H1 (cell line): ENCODE data around the gene LRRFIP1. TPM values are rescaled to one million over a fixed set of nuclear protein-coding genes. Genes with fewer than 3 reads are reported as not detected.

ENCODE experiments used
- CTBP2 ChIP-seq: IDR thresholded peaks from 2 replicates; pipeline ENCODE4 v1.7.0; 2011; ENCODE audit warnings: borderline replicate concordance, mild to moderate bottlenecking, moderate library complexity, mixed read lengths, low read length; ENCODE audit not compliant: insufficient read depth, insufficient read length
- RAD21 ChIP-seq, 2 experiments: IDR thresholded peaks in 1 of 2; conservative IDR thresholded peaks in 1 of 2; 2 replicates each; pipeline ENCODE4 v1.6.1; 2011; ENCODE audit warnings: low read depth in 2 of 2, low read length in 2 of 2, improper control_type of control experiment in 1 of 2, inconsistent platforms in 1 of 2, mild to moderate bottlenecking in 1 of 2, moderate library complexity in 1 of 2
- polyA plus RNA-seq, 7 experiments: library from polyadenylated mRNA; depleted of rRNA in 3 of 7; stranded (reverse) in 5 of 7; unstranded in 2 of 7; fragments of >200 nt in 5 of 7; fragments of 200-250 nt in 2 of 7; gene quantifications; 1 replicate in 5 of 7; 2 replicates in 1 of 7; 4 replicates in 1 of 7; pipeline versions ENCODE4 v1.2.1 to v1.2.3, GENCODE V29; 2011 to 2013; ENCODE audit warnings: missing spikeins in 2 of 7, mixed read lengths in 2 of 7
- total RNA-seq: library from RNA; stranded (reverse); fragmentation: NEBNext Ultra II Directional; extraction: Animal tissue kit (Norgen Biotek cat#: 25700); gene quantifications from 2 replicates; pipeline ENCODE4 v1.2.1, GENCODE V29; 2021
- TF ChIP-seq, protein P1 (sequence below): fragments of 300-600 bp; sonication (generic); IDR thresholded peaks from 2 replicates; pipeline ENCODE4 v1.7.1; 2012; ENCODE audit warnings: low read length, moderate library complexity, mild to moderate bottlenecking, inconsistent platforms; ENCODE audit not compliant: insufficient replicate concordance

LRRFIP1 gene
- total and polyA plus RNA-seq, 2 of the 8 experiments (the other 6 are each of a cell fraction or from before 2014, with no cell fraction given), result 12.1 to 75.8 TPM

DNA sequence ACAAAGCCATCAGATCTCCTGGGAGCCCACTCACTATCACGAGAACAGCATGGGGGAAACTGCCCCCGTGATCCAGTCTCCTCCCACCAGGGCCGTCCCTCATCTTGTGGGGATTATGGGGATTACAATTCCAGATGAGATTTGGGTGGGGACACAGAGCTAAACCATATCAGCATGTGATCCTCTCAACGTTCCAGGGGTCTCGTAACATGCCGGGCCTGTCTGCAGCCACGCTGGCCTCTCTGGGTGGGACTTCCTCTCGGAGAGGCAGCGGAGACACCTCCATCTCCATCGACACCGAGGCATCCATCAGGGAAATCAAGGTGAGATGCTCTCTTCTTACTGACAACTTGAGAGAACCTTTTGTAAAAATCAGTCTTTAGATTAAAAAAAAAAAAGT lies 121.6 kb downstream of the LRRFIP1 start (continued):
- TF ChIP-seq, protein P1, sequence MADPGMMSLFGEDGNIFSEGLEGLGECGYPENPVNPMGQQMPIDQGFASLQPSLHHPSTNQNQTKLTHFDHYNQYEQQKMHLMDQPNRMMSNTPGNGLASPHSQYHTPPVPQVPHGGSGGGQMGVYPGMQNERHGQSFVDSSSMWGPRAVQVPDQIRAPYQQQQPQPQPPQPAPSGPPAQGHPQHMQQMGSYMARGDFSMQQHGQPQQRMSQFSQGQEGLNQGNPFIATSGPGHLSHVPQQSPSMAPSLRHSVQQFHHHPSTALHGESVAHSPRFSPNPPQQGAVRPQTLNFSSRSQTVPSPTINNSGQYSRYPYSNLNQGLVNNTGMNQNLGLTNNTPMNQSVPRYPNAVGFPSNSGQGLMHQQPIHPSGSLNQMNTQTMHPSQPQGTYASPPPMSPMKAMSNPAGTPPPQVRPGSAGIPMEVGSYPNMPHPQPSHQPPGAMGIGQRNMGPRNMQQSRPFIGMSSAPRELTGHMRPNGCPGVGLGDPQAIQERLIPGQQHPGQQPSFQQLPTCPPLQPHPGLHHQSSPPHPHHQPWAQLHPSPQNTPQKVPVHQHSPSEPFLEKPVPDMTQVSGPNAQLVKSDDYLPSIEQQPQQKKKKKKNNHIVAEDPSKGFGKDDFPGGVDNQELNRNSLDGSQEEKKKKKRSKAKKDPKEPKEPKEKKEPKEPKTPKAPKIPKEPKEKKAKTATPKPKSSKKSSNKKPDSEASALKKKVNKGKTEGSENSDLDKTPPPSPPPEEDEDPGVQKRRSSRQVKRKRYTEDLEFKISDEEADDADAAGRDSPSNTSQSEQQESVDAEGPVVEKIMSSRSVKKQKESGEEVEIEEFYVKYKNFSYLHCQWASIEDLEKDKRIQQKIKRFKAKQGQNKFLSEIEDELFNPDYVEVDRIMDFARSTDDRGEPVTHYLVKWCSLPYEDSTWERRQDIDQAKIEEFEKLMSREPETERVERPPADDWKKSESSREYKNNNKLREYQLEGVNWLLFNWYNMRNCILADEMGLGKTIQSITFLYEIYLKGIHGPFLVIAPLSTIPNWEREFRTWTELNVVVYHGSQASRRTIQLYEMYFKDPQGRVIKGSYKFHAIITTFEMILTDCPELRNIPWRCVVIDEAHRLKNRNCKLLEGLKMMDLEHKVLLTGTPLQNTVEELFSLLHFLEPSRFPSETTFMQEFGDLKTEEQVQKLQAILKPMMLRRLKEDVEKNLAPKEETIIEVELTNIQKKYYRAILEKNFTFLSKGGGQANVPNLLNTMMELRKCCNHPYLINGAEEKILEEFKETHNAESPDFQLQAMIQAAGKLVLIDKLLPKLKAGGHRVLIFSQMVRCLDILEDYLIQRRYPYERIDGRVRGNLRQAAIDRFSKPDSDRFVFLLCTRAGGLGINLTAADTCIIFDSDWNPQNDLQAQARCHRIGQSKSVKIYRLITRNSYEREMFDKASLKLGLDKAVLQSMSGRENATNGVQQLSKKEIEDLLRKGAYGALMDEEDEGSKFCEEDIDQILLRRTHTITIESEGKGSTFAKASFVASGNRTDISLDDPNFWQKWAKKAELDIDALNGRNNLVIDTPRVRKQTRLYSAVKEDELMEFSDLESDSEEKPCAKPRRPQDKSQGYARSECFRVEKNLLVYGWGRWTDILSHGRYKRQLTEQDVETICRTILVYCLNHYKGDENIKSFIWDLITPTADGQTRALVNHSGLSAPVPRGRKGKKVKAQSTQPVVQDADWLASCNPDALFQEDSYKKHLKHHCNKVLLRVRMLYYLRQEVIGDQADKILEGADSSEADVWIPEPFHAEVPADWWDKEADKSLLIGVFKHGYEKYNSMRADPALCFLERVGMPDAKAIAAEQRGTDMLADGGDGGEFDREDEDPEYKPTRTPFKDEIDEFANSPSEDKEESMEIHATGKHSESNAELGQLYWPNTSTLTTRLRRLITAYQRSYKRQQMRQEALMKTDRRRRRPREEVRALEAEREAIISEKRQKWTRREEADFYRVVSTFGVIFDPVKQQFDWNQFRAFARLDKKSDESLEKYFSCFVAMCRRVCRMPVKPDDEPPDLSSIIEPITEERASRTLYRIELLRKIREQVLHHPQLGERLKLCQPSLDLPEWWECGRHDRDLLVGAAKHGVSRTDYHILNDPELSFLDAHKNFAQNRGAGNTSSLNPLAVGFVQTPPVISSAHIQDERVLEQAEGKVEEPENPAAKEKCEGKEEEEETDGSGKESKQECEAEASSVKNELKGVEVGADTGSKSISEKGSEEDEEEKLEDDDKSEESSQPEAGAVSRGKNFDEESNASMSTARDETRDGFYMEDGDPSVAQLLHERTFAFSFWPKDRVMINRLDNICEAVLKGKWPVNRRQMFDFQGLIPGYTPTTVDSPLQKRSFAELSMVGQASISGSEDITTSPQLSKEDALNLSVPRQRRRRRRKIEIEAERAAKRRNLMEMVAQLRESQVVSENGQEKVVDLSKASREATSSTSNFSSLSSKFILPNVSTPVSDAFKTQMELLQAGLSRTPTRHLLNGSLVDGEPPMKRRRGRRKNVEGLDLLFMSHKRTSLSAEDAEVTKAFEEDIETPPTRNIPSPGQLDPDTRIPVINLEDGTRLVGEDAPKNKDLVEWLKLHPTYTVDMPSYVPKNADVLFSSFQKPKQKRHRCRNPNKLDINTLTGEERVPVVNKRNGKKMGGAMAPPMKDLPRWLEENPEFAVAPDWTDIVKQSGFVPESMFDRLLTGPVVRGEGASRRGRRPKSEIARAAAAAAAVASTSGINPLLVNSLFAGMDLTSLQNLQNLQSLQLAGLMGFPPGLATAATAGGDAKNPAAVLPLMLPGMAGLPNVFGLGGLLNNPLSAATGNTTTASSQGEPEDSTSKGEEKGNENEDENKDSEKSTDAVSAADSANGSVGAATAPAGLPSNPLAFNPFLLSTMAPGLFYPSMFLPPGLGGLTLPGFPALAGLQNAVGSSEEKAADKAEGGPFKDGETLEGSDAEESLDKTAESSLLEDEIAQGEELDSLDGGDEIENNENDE, result no peak
- TF ChIP-seq RAD21 (IDR thresholded peaks at IDR 0.05 in 1 of 2, conservative IDR thresholded peaks at IDR 0.05 in 1 of 2; ENCODE audit: low read depth in 2 of 2, low read length in 2 of 2), result no peak
- TF ChIP-seq CTBP2, result no peak
